Neural cell (in vitro differentiated cells): Measurements from ENCODE around the gene ACOT13. TPM values are rescaled to one million over a fixed set of nuclear protein-coding genes. Genes with fewer than 3 reads are reported as not detected.

Experiments
- H2AFZ ChIP-seq: fragments of 200-600, 300-800 bp; sonication (generic), shearing (Covaris generic); 2 replicates; pipeline ENCODE4 v1.6.0; 2014; ENCODE audit warnings: low read depth, mild to moderate bottlenecking, antibody characterized with exemption, low read length, moderate library complexity
- H3F3A ChIP-seq: fragments of 200-600 bp; shearing (Covaris generic); 2 replicates; pipeline ENCODE4 v1.6.1; 2016; ENCODE audit warnings: mild to moderate bottlenecking, moderate library complexity, mixed read lengths, antibody characterized with exemption, low read length; ENCODE audit not compliant: insufficient read depth, poor library complexity, severe bottlenecking
- H3K27ac ChIP-seq: fragments of 200-600, 300-800 bp; sonication (generic), shearing (Covaris generic); 2 replicates; pipeline ENCODE4 v1.5.1; 2014; ENCODE audit warnings: mild to moderate bottlenecking, low read length, moderate library complexity
- H3K27me3 ChIP-seq: fragments of 300-800, 200-600 bp; sonication (generic), shearing (Covaris generic); 2 replicates; pipeline ENCODE4 v1.6.0; 2014; ENCODE audit warnings: mild to moderate bottlenecking, low read depth, low read length, moderate library complexity; ENCODE audit not compliant: insufficient read depth
- H3K36me3 ChIP-seq: fragments of 300-800, 200-600 bp; sonication (generic), shearing (Covaris generic); 2 replicates; pipeline ENCODE4 v1.5.1; 2014; ENCODE audit warnings: mild to moderate bottlenecking, antibody characterized with exemption, low read length, moderate library complexity; ENCODE audit not compliant: insufficient read depth
- H3K4me2 ChIP-seq: fragments of 300-800, 200-600 bp; sonication (generic), shearing (Covaris generic); 2 replicates; pipeline ENCODE4 v1.6.0; 2014; ENCODE audit warnings: mild to moderate bottlenecking, low read length
- H3K4me3 ChIP-seq: fragments of 300-800, 200-600 bp; sonication (generic), shearing (Covaris generic); 2 replicates; pipeline ENCODE4 v1.5.1; 2014; ENCODE audit warnings: mild to moderate bottlenecking, low read length, moderate library complexity
- H3K79me2 ChIP-seq: fragments of 200-600 bp; shearing (Covaris generic); replicated peaks from 2 replicates; pipeline ENCODE4 v1.6.0; 2014; ENCODE audit warnings: mild to moderate bottlenecking, low read length, moderate library complexity; ENCODE audit not compliant: insufficient read depth
- H3K9ac ChIP-seq: fragments of 300-800, 200-600 bp; sonication (generic), shearing (Covaris generic); 2 replicates; pipeline ENCODE4 v1.6.1; 2016; ENCODE audit warnings: mild to moderate bottlenecking, low read length, mixed read lengths
- H3K9me2 ChIP-seq: fragments of 200-600 bp; shearing (Covaris generic); 2 replicates; pipeline ENCODE4 v1.6.1; 2016; ENCODE audit warnings: mild to moderate bottlenecking, low read length, mixed read lengths; ENCODE audit not compliant: insufficient read depth
- H3K9me3 ChIP-seq: fragments of 200-600, 300-800 bp; sonication (generic), shearing (Covaris generic); 2 replicates; pipeline ENCODE4 v1.6.1; 2016; ENCODE audit warnings: mild to moderate bottlenecking, mixed run types, low read length, moderate library complexity, mixed read lengths
- H4K20me1 ChIP-seq: fragments of 200-600 bp; shearing (Covaris generic); 2 replicates; pipeline ENCODE4 v1.6.1; 2016; ENCODE audit warnings: mild to moderate bottlenecking, mixed run types; ENCODE audit not compliant: insufficient read depth
- CTCF ChIP-seq: fragments of 450-650 bp; IDR thresholded peaks from 2 replicates; pipeline ENCODE4 v1.5.1; 2014; ENCODE audit warnings: antibody characterized with exemption, mild to moderate bottlenecking, moderate library complexity; ENCODE audit not compliant: poor library complexity, severe bottlenecking
- EP300 ChIP-seq: fragments of 450-650 bp; conservative IDR thresholded peaks from 2 replicates; pipeline ENCODE4 v1.6.1; 2014; ENCODE audit warnings: antibody characterized with exemption, mild to moderate bottlenecking, moderate library complexity; ENCODE audit not compliant: poor library complexity, severe bottlenecking
- EZH2 ChIP-seq: fragments of 200-600, 300-800 bp; shearing (Covaris generic), sonication (generic); IDR thresholded peaks from 2 replicates; pipeline ENCODE4 v1.6.1; 2014; ENCODE audit warnings: antibody characterized with exemption, low read length, borderline replicate concordance, mild to moderate bottlenecking; ENCODE audit not compliant: insufficient read depth, poor library complexity, severe bottlenecking
- MXI1 ChIP-seq: fragments of 450-650 bp; conservative IDR thresholded peaks from 2 replicates; pipeline ENCODE4 v1.6.1; 2014; ENCODE audit warnings: antibody characterized with exemption, mild to moderate bottlenecking; ENCODE audit not compliant: poor library complexity, severe bottlenecking
- POLR2AphosphoS5 ChIP-seq: IDR thresholded peaks from 2 replicates; pipeline ENCODE4 v1.6.1; 2012
- RAD21 ChIP-seq: fragments of 450-650 bp; conservative IDR thresholded peaks from 2 replicates; pipeline ENCODE4 v1.6.1; 2014; ENCODE audit warnings: antibody characterized with exemption, mild to moderate bottlenecking, moderate library complexity
- SMC3 ChIP-seq: fragments of 450-650 bp; conservative IDR thresholded peaks from 2 replicates; pipeline ENCODE4 v1.6.1; 2014; ENCODE audit warnings: antibody characterized with exemption, mild to moderate bottlenecking, moderate library complexity; ENCODE audit not compliant: poor library complexity
- TAF1 ChIP-seq: IDR thresholded peaks from 2 replicates; pipeline ENCODE4 v1.6.1; 2012; ENCODE audit warnings: low read depth
- polyA plus RNA-seq: library from polyadenylated mRNA; depleted of rRNA; stranded (reverse); fragments of >200 nt; gene quantifications from 2 replicates; pipeline ENCODE4 v1.2.3, GENCODE V29; 2014
- TF ChIP-seq, protein P1 (sequence below): IDR thresholded peaks from 2 replicates; pipeline ENCODE4 v1.6.1; 2012; ENCODE audit warnings: borderline replicate concordance

The ACOT13 gene
- polyA plus RNA-seq, 1 donor from 2014 or later: 9.9 TPM

DNA sequence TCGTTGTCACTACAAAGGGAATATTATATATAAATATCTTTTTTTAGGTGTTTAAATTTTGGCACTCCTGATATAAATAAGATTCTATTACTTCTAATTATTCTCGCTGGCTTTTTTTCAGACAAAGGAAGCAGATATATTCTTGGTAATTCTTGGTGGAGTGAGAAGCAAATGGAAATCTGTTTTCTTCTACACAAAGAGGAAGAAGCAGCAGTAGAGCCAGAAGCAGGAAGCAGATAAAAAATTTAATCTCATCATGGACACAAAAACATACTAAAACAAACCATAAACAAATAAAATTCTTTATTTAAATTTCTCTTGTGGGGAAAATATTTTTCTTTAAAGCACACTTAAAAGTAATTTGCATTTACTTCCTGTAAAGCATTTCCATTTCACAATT is 17.2 kb upstream of the ACOT13 start:
- H3K9ac ChIP-seq: no peak overlapping the region
- no peaks in the 10 kb centered on the region for H3K9me2 ChIP-seq
- H3K79me2 ChIP-seq: no peaks in the 10 kb centered on the region
- no peak overlapping the region for H3K27ac ChIP-seq
- H2AFZ ChIP-seq: no peak overlapping the region
- H3K9me3 ChIP-seq: no peaks in the 10 kb centered on the region
- H3K27me3 ChIP-seq: no peaks in the 10 kb centered on the region
- H3K4me2 ChIP-seq: no peak overlapping the region
- no peaks in the 10 kb centered on the region for H4K20me1 ChIP-seq
- H3K4me3 ChIP-seq: no peak overlapping the region
- TF ChIP-seq RAD21: no peak
- TF ChIP-seq TAF1: no peak
- peaks cover 14% of the 10 kb centered on the region for H3K36me3 ChIP-seq
- no peaks in the 10 kb centered on the region for H3F3A ChIP-seq

GRCh38 chr6:24650365-24650764 is 16.5 kb upstream of the ACOT13 start:
- Histone ChIP-seq H3K27me3 (no peaks in the 10 kb centered on the region), H3K36me3 (peaks cover 14% of the 10 kb centered on the region), H4K20me1 (no peaks in the 10 kb centered on the region), H3K9me3 (no peaks in the 10 kb centered on the region), H3K9ac (no peak overlapping the region), H3F3A (no peaks in the 10 kb centered on the region), H3K27ac (no peak overlapping the region), H3K9me2 (no peaks in the 10 kb centered on the region), H3K79me2 (no peaks in the 10 kb centered on the region), H3K4me3 (no peak overlapping the region), H2AFZ (no peak overlapping the region), H3K4me2 (no peak overlapping the region)
- TF ChIP-seq EP300 (no peak), EZH2 (no peak), RAD21 (no peak), CTCF (no peak), TAF1 (no peak), POLR2AphosphoS5 (no peak), MXI1 (no peak), SMC3 (no peak)
- TF ChIP-seq, protein P1, sequence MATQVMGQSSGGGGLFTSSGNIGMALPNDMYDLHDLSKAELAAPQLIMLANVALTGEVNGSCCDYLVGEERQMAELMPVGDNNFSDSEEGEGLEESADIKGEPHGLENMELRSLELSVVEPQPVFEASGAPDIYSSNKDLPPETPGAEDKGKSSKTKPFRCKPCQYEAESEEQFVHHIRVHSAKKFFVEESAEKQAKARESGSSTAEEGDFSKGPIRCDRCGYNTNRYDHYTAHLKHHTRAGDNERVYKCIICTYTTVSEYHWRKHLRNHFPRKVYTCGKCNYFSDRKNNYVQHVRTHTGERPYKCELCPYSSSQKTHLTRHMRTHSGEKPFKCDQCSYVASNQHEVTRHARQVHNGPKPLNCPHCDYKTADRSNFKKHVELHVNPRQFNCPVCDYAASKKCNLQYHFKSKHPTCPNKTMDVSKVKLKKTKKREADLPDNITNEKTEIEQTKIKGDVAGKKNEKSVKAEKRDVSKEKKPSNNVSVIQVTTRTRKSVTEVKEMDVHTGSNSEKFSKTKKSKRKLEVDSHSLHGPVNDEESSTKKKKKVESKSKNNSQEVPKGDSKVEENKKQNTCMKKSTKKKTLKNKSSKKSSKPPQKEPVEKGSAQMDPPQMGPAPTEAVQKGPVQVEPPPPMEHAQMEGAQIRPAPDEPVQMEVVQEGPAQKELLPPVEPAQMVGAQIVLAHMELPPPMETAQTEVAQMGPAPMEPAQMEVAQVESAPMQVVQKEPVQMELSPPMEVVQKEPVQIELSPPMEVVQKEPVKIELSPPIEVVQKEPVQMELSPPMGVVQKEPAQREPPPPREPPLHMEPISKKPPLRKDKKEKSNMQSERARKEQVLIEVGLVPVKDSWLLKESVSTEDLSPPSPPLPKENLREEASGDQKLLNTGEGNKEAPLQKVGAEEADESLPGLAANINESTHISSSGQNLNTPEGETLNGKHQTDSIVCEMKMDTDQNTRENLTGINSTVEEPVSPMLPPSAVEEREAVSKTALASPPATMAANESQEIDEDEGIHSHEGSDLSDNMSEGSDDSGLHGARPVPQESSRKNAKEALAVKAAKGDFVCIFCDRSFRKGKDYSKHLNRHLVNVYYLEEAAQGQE: no peak

DNA sequence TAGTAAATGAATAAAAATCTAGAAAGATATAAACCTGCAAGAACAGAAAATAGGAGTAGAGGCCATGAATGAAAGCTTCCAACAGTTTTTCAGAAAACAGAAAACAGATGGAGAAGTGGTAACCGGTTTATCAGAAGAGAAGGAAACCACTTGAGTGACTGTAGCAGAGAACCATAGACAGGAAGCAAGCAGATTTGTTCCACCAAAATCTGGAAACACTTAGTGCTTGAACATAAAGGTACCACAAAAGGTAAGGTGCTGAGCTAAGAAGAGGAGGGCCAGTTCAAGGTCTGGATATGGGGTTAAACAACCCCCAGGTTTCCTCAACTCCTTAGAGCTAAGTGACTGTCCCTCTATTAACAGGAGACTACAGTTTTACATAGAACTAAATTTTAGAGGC is 11.7 kb upstream of the ACOT13 start:
- no peak overlapping the region for H3K4me3 ChIP-seq
- no peak for TF ChIP-seq EP300
- TF ChIP-seq, protein P1: no peak
- no peak for TF ChIP-seq SMC3
- no peak for TF ChIP-seq RAD21
- no peak for TF ChIP-seq TAF1
- TF ChIP-seq CTCF: no peak
- no peak for TF ChIP-seq POLR2AphosphoS5
- no peak for TF ChIP-seq EZH2
- no peak for TF ChIP-seq MXI1
- no peaks in the 10 kb centered on the region for H3F3A ChIP-seq
- H3K27ac ChIP-seq: no peak overlapping the region
- no peak overlapping the region for H3K9ac ChIP-seq
- H3K9me2 ChIP-seq: no peaks in the 10 kb centered on the region
- no peaks in the 10 kb centered on the region for H4K20me1 ChIP-seq
- no peaks in the 10 kb centered on the region for H3K27me3 ChIP-seq
- no peak overlapping the region for H3K4me2 ChIP-seq
- H3K36me3 ChIP-seq: peaks cover 10% of the 10 kb centered on the region
- peaks cover 16% of the 10 kb centered on the region for H3K79me2 ChIP-seq
- H2AFZ ChIP-seq: no peak overlapping the region
- no peaks in the 10 kb centered on the region for H3K9me3 ChIP-seq
